GM19452 (cell line): ENCODE results near the gene MARCOL.
"Not testable (repeated sequence)": the region's sequence is repeated elsewhere in the genome, so short reads cannot be mapped to it uniquely, and the experiment has no call there.

ENCODE experiments used
- ATAC-seq: cut with Tn5 transposase; IDR thresholded peaks from one replicate; pipeline ENCODE4 v1.9.1; 2021; ENCODE audit not compliant: unreplicated experiment

Gene MARCOL

DNA sequence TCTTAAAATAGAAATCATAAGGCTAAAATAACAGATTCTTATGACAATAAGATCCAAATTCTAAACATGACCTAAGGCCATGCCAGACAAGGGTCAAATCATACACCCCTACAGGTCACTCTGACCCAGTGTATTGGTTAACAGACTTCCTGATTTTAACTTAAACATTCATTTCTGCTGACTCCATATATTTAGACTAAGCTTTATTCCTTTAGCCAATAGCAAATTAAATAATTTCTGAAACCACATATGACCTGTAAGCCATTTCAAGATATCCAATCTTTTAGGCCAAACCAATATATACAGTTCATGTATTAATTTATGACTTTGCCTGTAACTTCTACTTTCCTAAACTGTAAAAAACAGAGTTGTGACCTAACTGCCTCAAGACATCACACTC, 22.9 kb downstream of the MARCOL start:
- ATAC-seq: no peak

DNA sequence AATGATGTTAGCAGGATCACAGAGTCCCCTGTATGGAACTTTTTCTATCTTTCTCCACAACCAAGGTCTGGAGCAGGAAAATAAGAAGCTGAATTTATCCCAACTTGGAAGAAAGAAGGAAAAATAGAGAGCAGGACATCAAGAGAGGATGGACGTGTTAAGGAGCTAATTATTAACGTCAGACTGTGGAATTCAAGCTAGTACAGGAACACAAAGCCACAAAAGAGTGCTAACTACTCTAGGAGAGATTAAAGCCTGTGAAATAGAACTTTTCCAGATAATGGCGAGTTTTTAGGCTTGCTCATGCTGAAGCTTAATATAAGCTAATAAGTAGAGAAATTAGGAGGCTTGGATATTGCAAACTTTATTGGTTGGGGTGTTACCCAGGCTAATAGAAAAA, 29.6 kb downstream of the MARCOL start:
- no peak for ATAC-seq

DNA sequence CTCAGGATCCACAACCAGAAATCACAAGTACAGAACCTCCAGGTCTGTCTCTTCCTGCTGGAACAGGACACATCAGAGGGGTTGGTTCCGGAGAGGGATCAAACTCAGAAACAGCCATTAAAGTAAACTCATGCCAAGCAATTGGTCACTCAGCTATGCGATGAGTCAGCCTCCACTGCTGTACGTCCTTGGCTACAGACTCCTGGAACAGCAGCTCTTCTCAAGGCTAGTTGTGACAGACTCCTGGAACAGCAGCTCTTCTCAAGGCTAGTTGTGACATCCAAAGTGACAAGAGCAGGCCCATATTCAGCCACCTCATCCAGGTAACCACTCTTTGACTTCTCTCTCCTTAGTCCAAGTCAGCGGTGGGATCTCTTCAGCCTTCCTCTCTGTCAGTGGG, 30.2 kb downstream of the MARCOL start, which contains the start of gene SPINK13:
SPINK13 (plus strand) TSS at position 229 of the 400 bp plus-strand sequence. CDS start 1,279 bp downstream, outside the sequence.
- ATAC-seq: no peak

DNA sequence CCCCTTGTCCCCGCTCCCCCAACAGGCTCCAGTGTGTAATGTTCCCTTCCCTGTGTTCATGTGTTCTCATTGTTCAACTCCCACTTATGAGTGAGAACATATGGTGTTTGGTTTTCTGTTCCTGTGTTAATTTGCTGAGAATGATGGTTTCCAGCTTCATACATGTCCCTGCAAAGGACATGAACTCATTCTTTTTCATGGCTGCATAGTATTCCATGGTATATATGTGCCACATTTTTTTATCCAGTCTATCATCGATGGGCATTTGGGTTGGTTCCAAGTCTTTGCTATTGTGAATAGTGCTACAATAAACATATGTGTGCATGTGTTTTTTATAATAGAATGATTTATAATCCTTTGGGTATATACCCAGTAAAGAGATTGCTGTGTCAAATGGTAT, 36.8 kb downstream of the MARCOL start:
- ATAC-seq: not testable (repeated sequence)

DNA sequence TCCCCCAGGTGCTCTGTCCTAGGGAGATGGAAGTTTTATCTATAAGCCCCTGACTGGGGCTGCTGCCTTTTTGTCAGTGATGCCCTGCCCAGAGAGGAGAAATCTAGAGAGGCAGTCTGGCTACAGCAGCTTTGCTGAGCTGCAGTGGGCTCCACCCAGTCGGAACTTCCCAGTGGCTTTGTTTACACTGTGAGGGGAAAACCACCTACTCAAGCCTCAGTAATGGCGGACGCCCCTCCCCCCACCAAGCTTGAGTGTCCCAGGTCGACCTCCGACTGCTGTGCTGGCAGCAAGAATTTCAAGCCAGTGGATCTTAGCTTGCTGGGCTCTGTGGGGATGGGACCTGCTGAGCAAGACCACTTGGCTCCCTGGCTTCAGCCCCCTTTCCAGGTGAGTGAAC, 42.6 kb downstream of the MARCOL start:
- not testable (repeated sequence) for ATAC-seq

DNA sequence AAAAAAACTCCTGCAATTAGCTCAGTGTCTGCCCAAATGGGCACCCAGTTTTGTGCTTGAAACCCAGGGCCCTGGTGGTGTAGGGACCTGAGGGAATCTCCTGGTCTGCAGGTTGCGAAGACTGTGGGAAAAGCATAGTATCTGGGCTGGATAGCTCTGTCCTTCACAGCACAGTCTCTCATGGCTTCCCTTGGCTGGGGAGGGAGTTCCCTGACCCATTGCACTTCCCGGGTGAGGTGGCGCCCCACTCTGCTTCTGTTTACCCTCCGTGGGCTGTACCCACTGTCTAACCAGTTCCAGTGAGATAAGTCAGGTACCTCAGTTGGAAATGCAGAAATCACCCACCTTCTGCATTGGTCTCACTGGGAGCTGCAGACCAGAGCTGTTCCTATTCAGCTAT, 43.0 kb downstream of the MARCOL start:
- ATAC-seq: not testable (repeated sequence)

DNA sequence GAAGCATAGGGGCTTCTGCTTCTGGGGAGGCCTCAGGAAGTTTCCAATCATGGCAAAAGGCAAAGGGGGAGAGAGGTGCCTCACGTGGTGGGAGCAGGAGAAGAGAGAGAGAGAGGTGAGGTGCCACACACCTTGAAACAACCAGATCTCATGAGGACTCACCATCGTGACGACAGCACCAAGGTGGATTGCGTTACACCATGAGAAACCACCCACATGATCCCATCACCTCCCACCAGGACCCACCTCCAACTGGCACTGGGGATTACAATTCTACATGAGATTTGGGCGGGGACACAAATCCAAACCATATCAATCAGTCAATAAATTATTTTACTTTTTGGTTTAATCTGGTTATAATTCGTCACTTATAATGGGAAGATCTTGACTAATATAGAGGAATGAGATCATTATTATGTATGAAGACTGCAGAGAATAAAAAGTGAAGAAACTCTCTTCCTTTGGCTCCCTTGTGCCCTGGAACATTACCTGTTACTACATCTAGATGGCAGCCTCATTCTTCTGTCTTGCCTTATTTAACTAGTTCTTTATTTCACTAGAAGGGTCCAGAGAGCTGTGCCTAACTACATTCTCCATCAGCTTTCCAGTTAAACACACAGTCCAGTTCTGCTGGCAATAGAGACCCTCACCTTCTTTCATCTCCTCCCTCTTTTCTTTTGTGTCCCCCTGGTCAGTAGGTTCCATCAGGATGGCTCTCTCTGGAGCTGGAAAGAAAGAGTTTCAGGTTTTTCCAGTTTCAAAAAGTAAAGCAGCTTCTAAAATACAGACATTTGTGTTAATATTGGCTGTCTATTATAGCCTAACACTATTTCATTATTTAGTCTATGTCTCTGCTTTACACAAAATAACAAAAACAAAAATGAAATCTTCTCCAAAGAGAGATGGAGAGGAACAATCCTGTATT, 52.2 kb downstream of the MARCOL start:
- ATAC-seq: no peak
